Measurements from ENCODE around the gene RPS3.
"Not testable (repeated sequence)": the region's sequence is repeated elsewhere in the genome, so short reads cannot be mapped to it uniquely, and the experiment has no call there.

The RPS3 gene

GRCh38 chr11:75380716-75381420 is 18.4 kb upstream of the RPS3 start:
- no peak for FAIRE-seq

GRCh38 chr11:75383246-75383645 is 16.1 kb upstream of the RPS3 start:
- FAIRE-seq: no peak

- FAIRE-seq: no peak
These were observed 14.8 kb upstream of the RPS3 start for GRCh38 chr11:75384438-75385080.

GRCh38 chr11:75386942-75387630 is 12.2 kb upstream of the RPS3 start:
- no peak for FAIRE-seq

- no peak for FAIRE-seq
These were observed 11.5 kb upstream of the RPS3 start for GRCh38 chr11:75387736-75388294.

GRCh38 chr11:75388386-75389275 is 10.7 kb upstream of the RPS3 start:
- no peak for FAIRE-seq

GRCh38 chr11:75389276-75389605 is 10.1 kb upstream of the RPS3 start:
- no peak for FAIRE-seq

GRCh38 chr11:75389925-75390324 is 9.4 kb upstream of the RPS3 start:
- no peak for FAIRE-seq

- no peak for FAIRE-seq
These were observed 5.1 kb upstream of the RPS3 start for GRCh38 chr11:75394085-75394840.

- FAIRE-seq: no peak
These were observed 412 bp upstream of the RPS3 start for GRCh38 chr11:75398906-75399305.

- no peak for FAIRE-seq
These were observed 988 bp downstream of the RPS3 start for GRCh38 chr11:75400146-75400865.

- FAIRE-seq: no peak
These were observed 2.9 kb downstream of the RPS3 start for GRCh38 chr11:75402002-75402773.

- FAIRE-seq: no peak
These were observed 3.7 kb downstream of the RPS3 start for GRCh38 chr11:75403037-75403436.

- FAIRE-seq: no peak
These were observed 4.8 kb downstream of the RPS3 start for GRCh38 chr11:75403983-75404658.

- FAIRE-seq: no peak
These were observed 7.0 kb downstream of the RPS3 start for GRCh38 chr11:75406338-75406777.

- FAIRE-seq: no peak
These were observed 9.6 kb downstream of the RPS3 start for GRCh38 chr11:75408957-75409219.

- not testable (repeated sequence) for FAIRE-seq
These were observed 10.7 kb downstream of the RPS3 start for GRCh38 chr11:75409971-75410370.

GRCh38 chr11:75413146-75413545 is 13.8 kb downstream of the RPS3 start:
- not testable (repeated sequence) for FAIRE-seq

- no peak for FAIRE-seq
These were observed 14.5 kb downstream of the RPS3 start for GRCh38 chr11:75413864-75414263.
